ENCODE results near the gene PTPRJ.

GRCh38 chr11:48031602-48032001 lies 51.2 kb downstream of the PTPRJ start:
- TF ChIP-seq CTCF (IDR thresholded peaks at IDR 0.05), result no peak
- TF ChIP-seq POLR2A (IDR thresholded peaks at IDR 0.05), result no peak
